ENCODE data around the gene DLG5.

DLG5 gene

GRCh38 chr10:77742172-77742571 lies 184.4 kb downstream of the DLG5 start:
- DNase-seq: no peak

GRCh38 chr10:77741746-77742145 lies 184.8 kb downstream of the DLG5 start:
- no peak for DNase-seq
